HG03103 (cell line): ENCODE data around the gene PLCH1.

ENCODE experiments used
- ATAC-seq: cut with Tn5 transposase; IDR thresholded peaks from one replicate; pipeline ENCODE4 v1.9.1; 2021; ENCODE audit warnings: low read depth; ENCODE audit not compliant: unreplicated experiment

Gene PLCH1

DNA sequence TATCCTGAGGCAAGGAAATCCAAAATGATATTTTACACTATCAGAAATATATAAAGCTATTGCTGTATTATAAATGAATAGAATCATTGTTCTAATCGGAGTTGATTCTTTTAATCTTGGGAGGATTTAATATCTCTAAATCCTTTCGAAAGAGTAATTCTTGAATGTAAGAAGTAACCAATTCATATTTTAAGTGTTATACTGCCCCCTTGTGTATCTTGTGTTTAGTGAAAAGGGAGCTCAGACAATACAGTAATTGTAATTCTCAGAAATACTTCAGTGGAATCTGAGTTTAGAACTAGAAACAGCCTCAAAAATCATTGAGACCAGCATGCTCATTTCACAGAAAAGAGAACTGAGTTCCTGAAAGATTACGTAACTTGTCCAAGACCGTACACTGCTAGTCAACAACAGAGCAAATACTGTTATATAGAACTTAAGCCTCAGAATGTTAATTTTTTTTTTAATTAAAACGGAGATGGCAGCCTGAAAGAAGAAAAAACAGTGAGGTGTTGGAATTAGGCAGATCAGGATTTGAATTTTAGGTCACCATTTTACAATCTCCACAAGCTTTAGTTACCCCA lies 42.9 kb downstream of the PLCH1 start:
- ATAC-seq: no peak

DNA sequence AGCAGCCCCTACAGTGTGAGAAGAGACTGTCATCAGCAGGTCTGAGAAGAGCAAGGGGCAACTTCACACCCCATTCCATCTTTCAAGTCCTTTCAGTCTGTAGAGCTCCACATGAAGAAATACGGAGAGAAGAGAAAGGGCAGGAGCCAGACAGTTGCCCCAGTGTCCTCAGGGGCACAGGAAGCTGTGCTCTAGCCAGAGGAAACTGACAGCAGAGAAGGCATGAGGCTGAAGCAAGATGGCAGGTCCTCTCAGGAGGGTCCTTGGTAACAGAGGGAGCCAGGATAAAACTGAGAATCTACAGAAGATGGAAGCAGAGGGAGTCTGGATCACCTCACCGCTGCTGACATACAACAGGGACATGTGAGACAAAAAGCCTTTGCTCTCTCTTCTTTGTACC lies 47.3 kb downstream of the PLCH1 start:
- no peak for ATAC-seq

DNA sequence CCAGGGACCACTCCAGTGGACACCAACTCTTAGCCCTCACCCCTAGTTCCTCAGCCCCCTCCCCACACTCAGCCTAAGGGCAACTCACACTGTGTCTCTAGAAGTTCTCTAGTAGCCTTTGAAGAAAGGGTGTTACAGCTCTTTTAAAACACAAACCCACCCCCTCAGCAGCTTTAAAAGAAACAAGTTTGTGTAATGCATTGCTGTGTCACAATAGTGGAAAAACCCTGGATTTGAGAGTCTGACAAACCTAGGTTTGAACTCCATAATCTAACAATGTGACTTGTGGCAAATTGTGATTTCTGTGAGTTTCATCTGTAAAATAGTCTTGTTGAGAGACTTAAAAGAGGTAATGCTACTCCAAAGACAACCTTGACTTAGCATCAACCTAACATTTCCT lies 54.0 kb downstream of the PLCH1 start:
- no peak for ATAC-seq

- no peak for ATAC-seq
Measured at GRCh38 chr3:155688481-155688880, 56.4 kb downstream of the PLCH1 start.

- no peak for ATAC-seq
Measured at GRCh38 chr3:155683344-155683720, 61.5 kb downstream of the PLCH1 start.

- no peak for ATAC-seq
Measured at GRCh38 chr3:155682426-155683343, 62.2 kb downstream of the PLCH1 start.

DNA sequence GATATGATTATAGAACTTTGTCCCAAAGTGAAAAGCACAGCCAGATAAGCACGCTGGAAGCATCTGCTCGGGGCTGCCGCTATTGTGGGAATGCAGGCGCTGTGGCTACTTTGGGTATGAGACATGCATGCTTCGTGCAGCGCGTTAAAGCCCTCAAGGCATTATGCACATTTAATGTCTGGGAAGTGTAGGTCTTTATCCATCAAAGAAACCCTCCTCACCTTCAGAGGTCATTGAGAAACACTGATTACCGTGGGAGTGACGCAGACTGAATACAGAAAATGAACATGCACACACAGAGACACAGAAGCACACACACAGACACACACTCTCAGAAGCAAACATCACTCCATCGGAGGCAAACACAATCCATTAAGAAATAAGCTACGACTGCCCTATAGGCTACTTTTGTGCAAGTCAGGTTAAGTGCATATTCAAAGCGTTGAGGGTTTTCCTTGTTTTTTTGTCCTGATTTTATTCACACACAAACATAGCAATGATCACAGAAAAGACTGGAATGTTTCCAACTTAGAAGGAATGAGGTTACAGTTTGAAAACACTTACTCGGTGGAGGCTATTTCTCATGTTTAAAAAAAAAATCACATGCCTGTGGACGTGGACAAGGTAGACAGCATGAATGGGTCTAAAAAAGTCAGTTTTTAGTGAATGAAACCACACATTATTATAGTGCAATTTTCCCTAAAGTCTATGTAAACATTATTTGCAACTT lies 68.5 kb downstream of the PLCH1 start:
- ATAC-seq: no peak

DNA sequence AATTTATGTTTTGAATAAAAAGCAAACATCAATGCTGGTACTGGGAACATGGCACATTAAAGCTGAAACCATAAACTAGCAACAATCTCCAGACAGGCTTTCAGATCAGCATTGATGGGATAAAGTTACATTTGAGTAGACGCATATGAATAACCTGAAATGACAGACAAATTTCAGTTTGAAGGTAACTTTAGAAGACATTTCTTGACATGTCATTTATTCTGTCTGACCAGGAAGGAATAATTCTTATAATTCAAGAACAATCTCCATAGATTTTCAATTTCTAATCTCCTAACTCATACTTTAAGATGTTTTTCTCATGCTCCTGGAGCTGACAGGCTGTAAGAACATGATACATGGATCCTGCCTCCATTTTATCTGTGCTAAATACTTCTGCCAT lies 69.8 kb downstream of the PLCH1 start:
- no peak for ATAC-seq

DNA sequence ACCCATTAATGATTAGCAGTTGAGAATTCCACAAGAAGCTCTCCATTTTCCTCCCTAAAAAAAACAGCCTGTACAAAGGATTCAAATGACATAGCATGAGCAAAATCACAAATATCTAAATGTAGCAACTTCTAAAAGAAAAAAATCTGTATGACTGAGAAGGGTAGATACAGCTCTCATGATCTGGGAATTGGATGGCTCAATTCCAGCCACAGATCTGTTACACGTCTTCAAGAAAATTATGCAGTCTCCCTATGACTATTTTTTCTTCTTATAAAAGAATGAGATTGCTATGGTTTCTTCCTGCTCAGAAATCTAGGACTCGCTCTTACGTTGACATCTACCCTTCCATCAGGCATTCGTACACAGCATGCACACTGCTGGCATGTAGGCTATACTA lies 71.5 kb downstream of the PLCH1 start:
- no peak for ATAC-seq

GRCh38 chr3:155670335-155670734 lies 74.5 kb downstream of the PLCH1 start:
- ATAC-seq: no peak

- ATAC-seq: no peak
Measured at GRCh38 chr3:155667988-155668387, 76.9 kb downstream of the PLCH1 start.

DNA sequence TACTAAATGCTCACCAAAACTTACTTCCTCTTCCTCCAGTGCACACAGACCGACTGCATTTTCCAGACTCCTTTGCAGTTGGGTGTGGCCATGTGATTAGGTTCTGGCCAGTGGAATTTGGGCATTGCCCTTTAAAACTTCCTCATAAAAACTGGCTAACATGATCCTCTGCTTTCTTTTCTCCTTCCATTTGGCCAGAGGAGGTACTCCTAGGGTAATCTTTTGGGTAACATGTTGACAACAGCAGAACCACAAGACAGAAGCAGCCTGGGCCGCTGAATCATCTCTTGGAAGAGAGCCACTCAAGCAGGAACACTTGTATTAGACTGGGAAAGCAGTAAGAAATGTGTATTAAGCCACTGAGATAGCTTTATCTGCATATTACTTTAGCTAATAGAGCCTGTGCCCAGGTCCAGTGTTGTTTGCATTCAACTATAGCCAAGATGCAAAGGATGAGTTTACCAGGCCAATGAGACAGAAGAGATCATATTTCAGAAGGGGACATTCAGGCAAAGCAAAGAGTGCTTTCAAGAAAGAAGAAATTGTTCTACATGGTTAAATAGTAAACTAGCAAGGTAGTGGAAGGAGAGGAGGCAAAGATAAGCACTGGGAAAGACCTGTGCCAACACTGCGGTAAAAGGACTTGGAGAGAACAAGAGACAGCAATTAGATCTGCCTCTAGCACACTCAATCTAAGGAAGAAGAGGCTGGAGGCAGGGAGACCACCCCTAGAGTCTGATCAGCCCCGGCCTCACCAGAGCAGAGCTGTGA lies 79.8 kb downstream of the PLCH1 start:
- ATAC-seq: no peak

DNA sequence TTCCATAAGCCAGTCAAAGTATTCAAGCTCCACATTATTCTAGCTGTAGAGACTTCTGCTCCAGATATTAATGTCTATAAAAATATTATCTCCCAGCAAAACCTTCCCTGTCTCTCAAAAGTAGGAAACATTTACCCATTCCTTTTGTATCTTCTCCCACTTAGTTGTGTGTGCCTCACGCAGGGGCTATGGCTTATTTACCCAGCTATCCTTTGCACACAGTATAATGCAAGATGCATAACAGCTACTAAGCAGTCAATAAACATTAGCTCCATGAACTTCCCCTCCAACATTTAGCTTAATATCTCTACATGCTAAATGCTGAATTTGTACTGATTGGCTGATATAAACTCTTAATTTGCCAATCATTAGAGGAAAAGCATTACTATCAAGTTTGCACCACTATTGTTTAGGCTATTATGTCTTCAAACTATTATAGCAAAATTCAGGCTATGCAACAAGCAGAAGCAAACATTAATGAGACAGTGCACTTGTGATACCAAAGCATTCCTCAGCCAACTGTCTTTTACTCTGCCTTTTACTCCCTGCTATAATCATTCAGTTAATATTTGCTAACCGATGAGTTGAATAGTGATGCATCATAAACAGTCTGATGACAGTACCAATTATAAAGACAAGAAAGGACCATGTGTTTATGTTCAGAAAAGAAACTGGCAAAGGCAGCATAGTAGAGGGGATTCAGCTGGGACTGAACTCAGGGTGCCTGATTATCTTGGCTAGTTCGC lies 81.2 kb downstream of the PLCH1 start:
- no peak for ATAC-seq

- ATAC-seq: no peak
Measured at GRCh38 chr3:155661760-155662159, 83.1 kb downstream of the PLCH1 start.

DNA sequence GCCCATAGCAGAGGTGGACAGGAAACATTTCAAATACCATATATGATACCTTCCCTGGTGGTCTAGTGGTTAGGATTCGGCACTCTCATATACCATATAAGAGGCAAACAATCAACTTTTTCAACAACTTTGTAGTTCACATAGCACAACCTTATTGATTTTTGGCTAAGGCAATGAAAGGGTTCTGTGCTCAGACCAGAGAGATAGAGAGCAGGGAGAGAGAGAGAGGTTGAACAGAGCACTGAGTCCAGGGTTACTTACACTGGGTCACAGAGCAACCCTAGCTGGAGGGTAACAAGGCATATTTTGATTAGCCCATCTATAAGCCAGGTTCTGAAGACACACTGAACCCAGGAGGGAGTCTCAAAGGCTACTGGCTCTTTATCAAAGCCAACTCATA lies 83.8 kb downstream of the PLCH1 start:
- no peak for ATAC-seq

GRCh38 chr3:155658671-155659261 lies 86.1 kb downstream of the PLCH1 start:
- no peak for ATAC-seq

DNA sequence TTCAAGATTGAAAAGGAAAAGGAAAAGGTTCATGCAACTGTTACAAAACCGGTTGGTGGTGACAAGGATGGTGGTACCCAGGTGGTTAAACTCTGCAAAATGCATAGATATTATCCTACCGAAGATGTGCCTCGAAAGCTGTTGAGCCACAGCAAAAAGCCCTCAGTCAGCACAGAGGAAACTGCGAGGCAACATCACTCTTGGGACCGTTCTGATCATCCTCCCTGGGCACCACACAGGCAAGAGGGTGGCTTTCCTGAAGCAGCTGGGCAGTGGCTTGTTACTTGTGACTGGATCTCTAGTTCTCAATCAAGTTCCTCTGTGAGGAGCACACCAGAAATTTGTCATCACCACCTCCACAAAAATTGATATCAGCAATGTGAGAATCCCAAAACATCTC lies 86.9 kb downstream of the PLCH1 start:
- ATAC-seq: no peak

DNA sequence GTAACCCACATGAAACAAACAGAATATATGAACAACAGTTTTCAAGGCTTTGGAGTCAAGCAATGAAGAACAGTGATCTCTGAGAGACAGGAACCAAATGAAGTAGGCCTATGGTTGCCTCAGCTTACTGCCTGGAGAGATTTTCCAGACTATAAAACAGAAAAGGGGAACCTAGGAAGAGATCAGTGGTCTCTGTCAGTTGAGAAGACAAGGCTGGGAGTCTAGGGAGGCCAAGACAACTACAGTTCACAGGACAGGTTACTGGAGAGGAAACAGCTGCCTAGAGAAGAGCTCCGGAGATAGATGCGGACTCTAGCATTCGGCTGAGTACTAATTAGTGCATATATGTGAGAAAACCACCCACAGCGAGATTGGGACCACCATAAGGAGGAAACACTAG lies 87.7 kb downstream of the PLCH1 start:
- ATAC-seq: no peak

- ATAC-seq: no peak
Measured at GRCh38 chr3:155656466-155656865, 88.4 kb downstream of the PLCH1 start.
